Spleen (tissue), 11 donors: ENCODE measurements around the gene WAPL. TPM values are rescaled to one million over a fixed set of nuclear protein-coding genes. Genes with fewer than 3 reads are reported as not detected.
A peak's percentile ranks its signal among the peaks of the same experiment; 100 is the strongest.

Source experiments
- DNase-seq: peaks from one replicate; pipeline ENCODE4 v3.0.0-alpha.2; 2020
- H3K27ac ChIP-seq, 8 donors: fragments of 200-600 bp; sonication (generic) in 7 of 8; 1 replicate in 4 of 8; 2 replicates in 4 of 8; pipeline versions ENCODE4 v1.5.0 to v1.8.0; 2016 to 2021; ENCODE audit warnings: inconsistent platforms in 4 of 8, mild to moderate bottlenecking in 4 of 8, moderate library complexity in 1 of 8
- H3K27me3 ChIP-seq, 7 donors: fragments of 200-600 bp; sonication (generic) in 6 of 7; replicated peaks in 1 of 7; 1 replicate in 4 of 7; 2 replicates in 3 of 7; pipeline versions ENCODE4 v1.5.0 to v1.8.0; 2016 to 2021; ENCODE audit warnings: inconsistent platforms in 3 of 7, mild to moderate bottlenecking in 1 of 7
- H3K36me3 ChIP-seq, 6 donors: fragments of 200-600 bp; sonication (generic) in 5 of 6; 1 replicate in 4 of 6; 2 replicates in 2 of 6; pipeline versions ENCODE4 v1.5.0 to v1.8.0; 2016 to 2021; ENCODE audit warnings: inconsistent platforms in 2 of 6
- H3K4me1 ChIP-seq, 6 donors: fragments of 200-600 bp; sonication (generic) in 5 of 6; 1 replicate in 3 of 6; 2 replicates in 3 of 6; pipeline versions ENCODE4 v1.5.0 to v1.8.0; 2016 to 2021; ENCODE audit warnings: inconsistent platforms in 3 of 6
- H3K4me3 ChIP-seq, 8 donors: fragments of 200-600 bp; sonication (generic) in 7 of 8; 1 replicate in 4 of 8; 2 replicates in 4 of 8; pipeline versions ENCODE4 v1.5.0 to v1.8.0; 2016 to 2021; ENCODE audit warnings: inconsistent platforms in 4 of 8, mild to moderate bottlenecking in 4 of 8, moderate library complexity in 2 of 8
- H3K9me3 ChIP-seq, 8 donors: fragments of 200-600 bp; sonication (generic) in 7 of 8; 1 replicate in 4 of 8; 2 replicates in 4 of 8; pipeline versions ENCODE4 v1.5.0 to v1.8.0; 2016 to 2021; ENCODE audit warnings: inconsistent platforms in 4 of 8
- POLR2A ChIP-seq, 3 donors: fragments of 450-650 bp; IDR thresholded peaks; one replicate each; pipeline ENCODE4 v1.5.1; 2017; ENCODE audit warnings: antibody characterized with exemption in 3 of 3, mild to moderate bottlenecking in 1 of 3
- POLR2AphosphoS5 ChIP-seq, 3 donors: sonication (generic); formaldehyde crosslinking; IDR thresholded peaks; one replicate each; pipeline ENCODE4 v1.5.1; 2017; ENCODE audit warnings: antibody characterized with exemption in 3 of 3
- WGBS, 5 donors: extraction: QIAGEN DNeasy Blood & Tissue Kit in 3 of 5; methylation state at CpG; one replicate each; pipeline versions ENCODE4 v1.1.5 to v1.1.7; 2013 to 2018; 5-methylcytosine and 5-hydroxymethylcytosine counted together
- intact Hi-C: fragments of 100-400 bp; cut with DNase I; formaldehyde crosslinking; loops from one replicate; pipeline ENCODE4 v1.15.0; 2023; ENCODE audit warnings: low total_unique reads
- polyA plus RNA-seq, 3 donors: library from polyadenylated mRNA; stranded (reverse); fragments of 200-250 nt; gene quantifications; one replicate each; pipeline ENCODE4 v1.2.1, GENCODE V29; 2013
- total RNA-seq, 7 donors: library from RNA; depleted of rRNA in 3 of 7; stranded (reverse); fragments of >200 nt in 3 of 7; fragmentation: NEBNext Ultra II Directional in 4 of 7; extraction: Animal tissue kit (Norgen Biotek cat#: 25700) in 4 of 7; gene quantifications; one replicate each; pipeline versions ENCODE4 v1.1.0 to v1.2.1, GENCODE V29; 2016 to 2021
- TF ChIP-seq, protein P1 (sequence below), 11 experiments: fragments of 200-600 bp in 7 of 11; fragments of 450-650 bp in 4 of 11; sonication (generic) in 4 of 11; IDR thresholded peaks in 8 of 11; conservative IDR thresholded peaks in 3 of 11; 1 replicate in 7 of 11; 2 replicates in 4 of 11; pipeline versions ENCODE4 v1.4.0 to v1.8.0; 2016 to 2021; ENCODE audit warnings: antibody characterized with exemption in 11 of 11, inconsistent platforms in 4 of 11, mild to moderate bottlenecking in 1 of 11
- donor health status: healthy with polysubstance abuse.
- donor health status: DM: no; HTN: no; CAD: no; lungs with moderate emphysema.
- donor health status: DM: no; HTN: no; CAD: no.
- donor health status: Bipolar disorder and iron deficiency.
- donor health status: healthy.
- donor health status: DM: no; HTN: no; CAD: no.
- donor health status: DM: yes; HTN: yes; CAD: no.

Gene WAPL
- total and polyA plus RNA-seq, 10 donors: 13.6 to 59.1 (median 43.0) TPM

DNA sequence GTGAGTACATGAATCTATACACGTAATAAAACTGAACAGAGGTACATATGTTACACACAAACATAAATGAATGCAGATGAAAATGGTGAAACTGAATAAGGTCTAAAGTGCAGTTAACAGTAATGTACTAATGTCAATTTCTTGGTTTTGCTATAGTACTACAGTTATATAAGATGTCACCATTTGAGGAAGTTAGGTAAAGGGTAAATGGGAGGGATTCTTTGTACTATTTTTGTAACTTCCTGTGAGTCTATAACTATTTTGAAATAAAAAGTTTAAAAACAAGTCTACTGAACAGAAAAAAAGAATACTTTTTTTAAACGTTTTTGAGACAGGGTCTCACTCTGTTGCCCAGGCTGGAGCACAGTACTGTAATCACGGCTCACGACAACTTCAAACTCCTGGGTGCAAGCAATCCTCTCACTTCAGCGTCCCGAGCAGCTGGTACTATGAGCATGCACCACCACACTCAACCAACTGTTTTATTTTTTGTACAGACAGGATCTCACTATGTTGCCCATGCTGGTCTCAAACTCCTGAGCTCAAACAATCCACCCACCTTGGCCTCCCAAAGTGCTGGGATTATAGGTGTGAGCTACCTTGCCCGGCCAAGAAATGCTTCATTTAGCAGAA lies 71.5 kb downstream of the WAPL start:
- H3K36me3 ChIP-seq: peaks cover 0 to 100% (median 71%) of the 10 kb centered on the region in 6 donors
- H3K27me3 ChIP-seq: no peaks in the 10 kb centered on the region
- DNase-seq: no peak
- no peak overlapping the region for H3K4me3 ChIP-seq
- 66 to 77% (median 75%) methylated on average over 7 of the region's 7 CpGs for WGBS, 5 donors
- H3K27ac ChIP-seq: peak overlapping the region in 6 of 8 donors; percentile 13 to 66 (median 48)
- TF ChIP-seq POLR2A (IDR thresholded peaks at IDR 0.05) (no peak), POLR2AphosphoS5 (IDR thresholded peaks at IDR 0.05) (no peak)
- TF ChIP-seq, protein P1, sequence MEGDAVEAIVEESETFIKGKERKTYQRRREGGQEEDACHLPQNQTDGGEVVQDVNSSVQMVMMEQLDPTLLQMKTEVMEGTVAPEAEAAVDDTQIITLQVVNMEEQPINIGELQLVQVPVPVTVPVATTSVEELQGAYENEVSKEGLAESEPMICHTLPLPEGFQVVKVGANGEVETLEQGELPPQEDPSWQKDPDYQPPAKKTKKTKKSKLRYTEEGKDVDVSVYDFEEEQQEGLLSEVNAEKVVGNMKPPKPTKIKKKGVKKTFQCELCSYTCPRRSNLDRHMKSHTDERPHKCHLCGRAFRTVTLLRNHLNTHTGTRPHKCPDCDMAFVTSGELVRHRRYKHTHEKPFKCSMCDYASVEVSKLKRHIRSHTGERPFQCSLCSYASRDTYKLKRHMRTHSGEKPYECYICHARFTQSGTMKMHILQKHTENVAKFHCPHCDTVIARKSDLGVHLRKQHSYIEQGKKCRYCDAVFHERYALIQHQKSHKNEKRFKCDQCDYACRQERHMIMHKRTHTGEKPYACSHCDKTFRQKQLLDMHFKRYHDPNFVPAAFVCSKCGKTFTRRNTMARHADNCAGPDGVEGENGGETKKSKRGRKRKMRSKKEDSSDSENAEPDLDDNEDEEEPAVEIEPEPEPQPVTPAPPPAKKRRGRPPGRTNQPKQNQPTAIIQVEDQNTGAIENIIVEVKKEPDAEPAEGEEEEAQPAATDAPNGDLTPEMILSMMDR (IDR thresholded peaks at IDR 0.05 in 8 of 11, conservative IDR thresholded peaks at IDR 0.05 in 3 of 11): no peak
- peaks cover 0 to 46% (median 18%) of the 10 kb centered on the region in 6 donors for H3K4me1 ChIP-seq
- intact Hi-C loops: no loop called here
- no peaks in the 10 kb centered on the region for H3K9me3 ChIP-seq

DNA sequence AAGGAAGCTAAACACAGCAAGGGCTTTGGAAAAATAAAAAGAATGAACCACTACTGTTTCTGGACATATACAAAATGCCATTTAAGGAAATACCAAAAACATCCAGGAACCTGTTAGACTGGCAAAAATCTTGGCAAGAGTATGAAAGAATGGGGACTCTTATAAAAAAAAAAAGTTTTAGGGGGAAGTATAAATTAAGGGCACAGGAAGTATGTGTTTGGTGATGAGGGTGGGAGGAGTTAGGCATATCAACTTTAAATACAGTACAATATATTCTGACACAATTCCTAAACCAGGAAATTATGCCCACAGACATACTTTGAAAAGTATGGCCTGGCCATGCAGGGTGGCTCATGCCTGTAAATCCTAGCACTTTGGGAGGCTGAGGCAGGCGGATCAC lies 74.2 kb downstream of the WAPL start:
- intact Hi-C loops: no loop called here
- no peak for DNase-seq
- WGBS, 5 donors: 94 to 100% (median 96%) methylated on average over 1 of the region's 1 CpG
- Histone ChIP-seq H3K36me3 (peaks cover 0 to 100% (median 75%) of the 10 kb centered on the region in 6 donors), H3K4me1 (peaks cover 0 to 46% (median 18%) of the 10 kb centered on the region in 6 donors), H3K4me3 (no peak overlapping the region), H3K27ac (peak overlapping the region in 5 of 8 donors; percentile 23 to 54 (median 46)), H3K27me3 (no peaks in the 10 kb centered on the region), H3K9me3 (no peaks in the 10 kb centered on the region)
- no peak for TF ChIP-seq POLR2A (IDR thresholded peaks at IDR 0.05)
- TF ChIP-seq POLR2AphosphoS5 (IDR thresholded peaks at IDR 0.05): no peak
- TF ChIP-seq, protein P1 (IDR thresholded peaks at IDR 0.05 in 8 of 11, conservative IDR thresholded peaks at IDR 0.05 in 3 of 11): no peak

DNA sequence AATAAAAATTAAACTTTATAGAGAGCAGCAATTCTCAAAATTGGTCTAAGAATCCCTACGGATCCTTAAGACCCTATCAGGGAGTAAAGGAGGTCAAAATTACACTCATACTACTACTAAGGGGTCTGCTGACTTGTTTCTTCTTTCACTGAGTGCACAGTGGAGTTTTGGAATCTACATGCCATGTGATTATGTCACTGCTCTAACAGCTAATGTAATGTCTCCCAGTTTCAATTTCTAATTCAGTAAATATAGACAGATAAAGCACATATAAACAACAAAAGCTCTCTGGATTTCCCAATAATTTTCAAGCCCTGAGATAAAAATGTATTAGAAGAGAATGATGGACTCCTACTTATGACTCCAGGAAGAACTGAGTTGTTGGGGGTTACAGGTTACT lies 74.6 kb downstream of the WAPL start:
- no peak for DNase-seq
- TF ChIP-seq POLR2AphosphoS5 (IDR thresholded peaks at IDR 0.05): no peak
- TF ChIP-seq, protein P1 (IDR thresholded peaks at IDR 0.05 in 8 of 11, conservative IDR thresholded peaks at IDR 0.05 in 3 of 11): no peak
- TF ChIP-seq POLR2A (IDR thresholded peaks at IDR 0.05): no peak

DNA sequence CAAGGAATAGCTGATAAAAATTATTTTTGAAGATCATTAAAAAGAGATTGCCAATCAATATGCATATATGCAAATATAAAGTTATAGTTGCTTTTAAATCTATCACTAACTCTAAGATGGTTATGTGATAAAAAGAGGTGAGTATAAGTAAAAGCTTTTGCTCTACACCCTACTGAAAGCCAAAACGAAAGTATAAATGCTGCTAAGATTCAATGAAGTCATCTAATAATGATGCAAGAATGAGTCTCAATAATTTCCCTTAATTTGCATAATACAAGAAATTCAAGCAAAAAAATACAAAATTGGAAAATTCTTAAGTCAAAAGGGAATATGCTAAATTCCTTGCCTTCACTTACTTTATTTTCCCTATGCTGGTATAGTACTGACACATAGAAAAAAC lies 75.2 kb downstream of the WAPL start:
- Histone ChIP-seq H3K4me3 (no peak overlapping the region), H3K27me3 (no peaks in the 10 kb centered on the region), H3K36me3 (peaks cover 2 to 100% (median 75%) of the 10 kb centered on the region in 6 donors), H3K9me3 (no peaks in the 10 kb centered on the region), H3K4me1 (peaks cover 0 to 40% (median 18%) of the 10 kb centered on the region in 6 donors), H3K27ac (peak overlapping the region in 2 of 8 donors; percentile 23 to 54)
- WGBS, 5 donors: 76 to 84% (median 80%) methylated on average over 1 of the region's 1 CpG
- no peak for DNase-seq
- TF ChIP-seq POLR2A (IDR thresholded peaks at IDR 0.05): no peak
- intact Hi-C loops: no loop called here

More for the DNA sequence above, 74.6 kb downstream of the WAPL start:
- no peak overlapping the region for H3K4me3 ChIP-seq
- peaks cover 0 to 46% (median 18%) of the 10 kb centered on the region in 6 donors for H3K4me1 ChIP-seq
- no peaks in the 10 kb centered on the region for H3K9me3 ChIP-seq
- peak overlapping the region in 5 of 8 donors; percentile 23 to 54 (median 46) for H3K27ac ChIP-seq
- intact Hi-C loops: no loop called here
- WGBS, 5 donors: 77 to 94% (median 83%) methylated on average over 1 of the region's 1 CpG
- no peaks in the 10 kb centered on the region for H3K27me3 ChIP-seq
- H3K36me3 ChIP-seq: peaks cover 0 to 100% (median 75%) of the 10 kb centered on the region in 6 donors
